HL-60 (cell line): ENCODE results near the gene CHKB.
A peak's percentile ranks its signal among the peaks of the same experiment; 100 is the strongest.

Source experiments
- GABPA ChIP-seq: IDR thresholded peaks from 2 replicates; pipeline ENCODE4 v1.6.1; 2012; ENCODE audit warnings: low read depth
- POLR2AphosphoS5 ChIP-seq: IDR thresholded peaks from 2 replicates; pipeline ENCODE4 v1.6.1; 2012; ENCODE audit warnings: low read depth
- TF ChIP-seq, protein P1 (sequence below): IDR thresholded peaks from one replicate; pipeline ENCODE4 v1.5.1; 2011; ENCODE audit warnings: low read length, control low read depth, inconsistent platforms; ENCODE audit not compliant: insufficient read depth

DNA sequence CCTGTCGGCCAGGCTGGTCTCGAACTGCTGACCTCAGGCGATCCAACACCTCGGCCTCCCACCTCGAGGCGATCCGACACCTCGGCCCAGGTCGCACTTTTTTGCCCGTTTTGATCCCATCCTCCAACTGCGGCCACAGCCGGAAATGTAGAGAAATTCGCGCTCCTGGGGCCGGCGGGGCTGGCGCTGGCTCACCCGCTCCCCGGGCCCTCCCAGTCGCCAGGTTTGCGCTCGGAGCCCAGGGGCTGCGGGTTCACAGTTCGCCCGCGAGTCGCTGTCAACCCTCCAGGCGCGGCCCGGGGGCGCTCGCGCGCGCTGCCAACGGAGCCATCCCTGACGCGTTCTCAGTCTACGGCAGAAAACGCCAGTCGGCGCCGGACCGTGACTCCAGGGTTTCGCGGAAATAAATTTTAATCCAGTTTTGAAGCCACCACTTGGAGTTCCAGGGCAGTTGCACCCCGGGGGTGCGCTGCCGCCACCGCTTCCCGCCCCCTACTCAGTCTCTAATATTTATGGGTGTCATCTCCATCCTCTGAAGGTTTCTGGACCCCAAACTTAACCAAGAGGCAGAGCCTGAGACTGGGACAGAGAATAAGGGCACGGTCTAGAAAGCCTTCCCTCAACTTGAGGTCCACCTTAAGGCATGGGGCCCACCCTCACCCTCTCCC, 38.4 kb downstream of the CHKB start:
- TF ChIP-seq, protein P1, sequence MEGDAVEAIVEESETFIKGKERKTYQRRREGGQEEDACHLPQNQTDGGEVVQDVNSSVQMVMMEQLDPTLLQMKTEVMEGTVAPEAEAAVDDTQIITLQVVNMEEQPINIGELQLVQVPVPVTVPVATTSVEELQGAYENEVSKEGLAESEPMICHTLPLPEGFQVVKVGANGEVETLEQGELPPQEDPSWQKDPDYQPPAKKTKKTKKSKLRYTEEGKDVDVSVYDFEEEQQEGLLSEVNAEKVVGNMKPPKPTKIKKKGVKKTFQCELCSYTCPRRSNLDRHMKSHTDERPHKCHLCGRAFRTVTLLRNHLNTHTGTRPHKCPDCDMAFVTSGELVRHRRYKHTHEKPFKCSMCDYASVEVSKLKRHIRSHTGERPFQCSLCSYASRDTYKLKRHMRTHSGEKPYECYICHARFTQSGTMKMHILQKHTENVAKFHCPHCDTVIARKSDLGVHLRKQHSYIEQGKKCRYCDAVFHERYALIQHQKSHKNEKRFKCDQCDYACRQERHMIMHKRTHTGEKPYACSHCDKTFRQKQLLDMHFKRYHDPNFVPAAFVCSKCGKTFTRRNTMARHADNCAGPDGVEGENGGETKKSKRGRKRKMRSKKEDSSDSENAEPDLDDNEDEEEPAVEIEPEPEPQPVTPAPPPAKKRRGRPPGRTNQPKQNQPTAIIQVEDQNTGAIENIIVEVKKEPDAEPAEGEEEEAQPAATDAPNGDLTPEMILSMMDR, result peak; percentile 21
- TF ChIP-seq GABPA, result no peak
- no peak for TF ChIP-seq POLR2AphosphoS5
